ENCODE measurements around the gene ANK3.

ANK3 gene

DNA sequence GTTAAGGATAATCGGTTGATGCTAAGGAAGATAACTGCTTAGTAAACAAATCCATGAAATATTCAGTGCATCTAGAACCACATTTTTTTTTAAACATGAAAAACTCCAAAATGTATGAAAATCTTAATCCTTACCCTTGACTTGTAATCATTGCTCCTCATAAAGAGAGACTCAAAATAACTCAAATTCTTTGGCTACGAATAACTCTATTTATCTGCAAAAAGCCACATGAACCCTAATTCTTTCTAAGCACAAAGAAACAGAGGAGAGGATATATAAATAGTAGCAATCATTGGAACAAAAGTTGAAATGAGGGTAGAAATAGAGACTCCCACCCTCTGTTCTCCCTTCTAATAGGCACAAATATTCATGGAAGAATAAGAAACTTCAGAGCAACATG, 40.2 kb downstream of the ANK3 start:
- DNase-seq (ENCODE audit: low read depth) = no peak
- H3K4me3 ChIP-seq (ENCODE audit: low read depth, low read length) = no peak overlapping the region
- TF ChIP-seq POLR2A (IDR thresholded peaks at IDR 0.05; ENCODE audit: extremely low read depth, insufficient read length) (no peak), MYC (IDR thresholded peaks at IDR 0.05; ENCODE audit: low read depth, low read length) (no peak)
- TF ChIP-seq, protein P1, sequence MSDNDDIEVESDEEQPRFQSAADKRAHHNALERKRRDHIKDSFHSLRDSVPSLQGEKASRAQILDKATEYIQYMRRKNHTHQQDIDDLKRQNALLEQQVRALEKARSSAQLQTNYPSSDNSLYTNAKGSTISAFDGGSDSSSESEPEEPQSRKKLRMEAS (IDR thresholded peaks at IDR 0.05; ENCODE audit: low read depth, low read length) = no peak
- TF ChIP-seq, protein P2, sequence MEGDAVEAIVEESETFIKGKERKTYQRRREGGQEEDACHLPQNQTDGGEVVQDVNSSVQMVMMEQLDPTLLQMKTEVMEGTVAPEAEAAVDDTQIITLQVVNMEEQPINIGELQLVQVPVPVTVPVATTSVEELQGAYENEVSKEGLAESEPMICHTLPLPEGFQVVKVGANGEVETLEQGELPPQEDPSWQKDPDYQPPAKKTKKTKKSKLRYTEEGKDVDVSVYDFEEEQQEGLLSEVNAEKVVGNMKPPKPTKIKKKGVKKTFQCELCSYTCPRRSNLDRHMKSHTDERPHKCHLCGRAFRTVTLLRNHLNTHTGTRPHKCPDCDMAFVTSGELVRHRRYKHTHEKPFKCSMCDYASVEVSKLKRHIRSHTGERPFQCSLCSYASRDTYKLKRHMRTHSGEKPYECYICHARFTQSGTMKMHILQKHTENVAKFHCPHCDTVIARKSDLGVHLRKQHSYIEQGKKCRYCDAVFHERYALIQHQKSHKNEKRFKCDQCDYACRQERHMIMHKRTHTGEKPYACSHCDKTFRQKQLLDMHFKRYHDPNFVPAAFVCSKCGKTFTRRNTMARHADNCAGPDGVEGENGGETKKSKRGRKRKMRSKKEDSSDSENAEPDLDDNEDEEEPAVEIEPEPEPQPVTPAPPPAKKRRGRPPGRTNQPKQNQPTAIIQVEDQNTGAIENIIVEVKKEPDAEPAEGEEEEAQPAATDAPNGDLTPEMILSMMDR (IDR thresholded peaks at IDR 0.05; ENCODE audit: low read depth, low read length) = no peak

DNA sequence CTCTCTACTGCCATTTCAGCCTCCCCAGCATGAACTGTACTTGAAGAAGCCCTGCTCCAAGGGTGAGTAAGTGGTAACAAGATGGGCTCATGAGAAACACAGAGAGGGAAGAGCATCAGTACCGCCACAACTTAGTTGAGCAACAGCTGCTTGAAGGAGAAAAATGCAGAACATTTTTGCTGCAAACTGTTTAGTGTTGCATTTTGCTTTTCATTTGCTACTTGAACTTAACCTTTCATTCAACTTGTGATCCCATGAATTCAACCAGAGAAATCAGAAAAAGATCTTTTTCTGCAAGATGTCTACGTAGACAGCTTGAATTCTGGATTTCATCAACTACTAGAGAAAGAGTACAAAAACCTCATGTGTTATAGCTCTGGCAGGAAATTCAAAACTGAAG, 40.7 kb downstream of the ANK3 start:
- H3K4me3 ChIP-seq (ENCODE audit: low read depth, low read length) = no peak overlapping the region
- TF ChIP-seq, protein P2 (IDR thresholded peaks at IDR 0.05; ENCODE audit: low read depth, low read length) = no peak
- TF ChIP-seq MYC (IDR thresholded peaks at IDR 0.05; ENCODE audit: low read depth, low read length) = no peak
- TF ChIP-seq, protein P1 (IDR thresholded peaks at IDR 0.05; ENCODE audit: low read depth, low read length) = no peak
- no peak for TF ChIP-seq POLR2A (IDR thresholded peaks at IDR 0.05; ENCODE audit: extremely low read depth, insufficient read length)
- DNase-seq (ENCODE audit: low read depth) = no peak

DNA sequence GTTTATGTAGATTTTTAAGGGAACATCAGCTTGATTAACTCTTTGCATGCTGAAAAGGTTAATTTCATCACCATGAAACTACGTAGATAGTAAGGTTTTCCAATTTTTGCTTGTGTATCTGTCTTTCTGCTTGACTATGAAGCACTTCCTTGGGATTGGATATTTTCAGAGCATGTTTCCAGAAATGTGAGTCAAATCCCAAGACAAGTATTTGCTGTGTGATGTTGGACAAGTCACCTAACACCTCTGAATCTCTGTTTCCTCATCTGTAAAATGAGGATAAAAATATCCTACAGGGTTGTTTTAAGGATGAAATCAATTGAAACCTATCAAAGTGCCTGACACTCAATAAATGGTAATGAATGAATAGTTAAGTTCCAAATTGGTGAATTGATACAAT, 42.4 kb downstream of the ANK3 start:
- no peak for TF ChIP-seq POLR2A (IDR thresholded peaks at IDR 0.05; ENCODE audit: extremely low read depth, insufficient read length)
- no peak for TF ChIP-seq MYC (IDR thresholded peaks at IDR 0.05; ENCODE audit: low read depth, low read length)
- TF ChIP-seq, protein P2 (IDR thresholded peaks at IDR 0.05; ENCODE audit: low read depth, low read length) = no peak
- TF ChIP-seq, protein P1 (IDR thresholded peaks at IDR 0.05; ENCODE audit: low read depth, low read length) = no peak
- H3K4me3 ChIP-seq (ENCODE audit: low read depth, low read length) = no peak overlapping the region
- DNase-seq (ENCODE audit: low read depth) = no peak

DNA sequence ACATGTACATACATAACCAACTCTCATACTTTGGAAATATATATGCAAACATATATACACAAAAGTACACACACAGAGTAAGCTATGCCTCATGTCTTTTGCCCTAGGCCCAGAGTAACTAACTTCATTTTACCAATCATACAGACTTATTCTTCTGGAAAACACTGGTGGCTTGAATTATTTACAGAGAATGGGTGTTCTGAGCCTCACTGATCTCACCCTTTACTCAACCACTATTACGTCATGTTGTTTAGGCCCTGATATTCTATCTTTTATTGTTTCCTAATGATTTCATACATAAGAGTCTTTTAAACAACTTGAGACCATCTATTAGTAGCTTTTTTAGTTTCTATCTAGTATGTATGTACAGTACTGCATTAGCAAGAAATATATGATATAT, 43.0 kb downstream of the ANK3 start:
- H3K4me3 ChIP-seq (ENCODE audit: low read depth, low read length) = no peak overlapping the region
- DNase-seq (ENCODE audit: low read depth) = no peak
- no peak for TF ChIP-seq MYC (IDR thresholded peaks at IDR 0.05; ENCODE audit: low read depth, low read length)
- TF ChIP-seq, protein P1 (IDR thresholded peaks at IDR 0.05; ENCODE audit: low read depth, low read length) = no peak
- TF ChIP-seq, protein P2 (IDR thresholded peaks at IDR 0.05; ENCODE audit: low read depth, low read length) = no peak
- TF ChIP-seq POLR2A (IDR thresholded peaks at IDR 0.05; ENCODE audit: extremely low read depth, insufficient read length) = no peak

DNA sequence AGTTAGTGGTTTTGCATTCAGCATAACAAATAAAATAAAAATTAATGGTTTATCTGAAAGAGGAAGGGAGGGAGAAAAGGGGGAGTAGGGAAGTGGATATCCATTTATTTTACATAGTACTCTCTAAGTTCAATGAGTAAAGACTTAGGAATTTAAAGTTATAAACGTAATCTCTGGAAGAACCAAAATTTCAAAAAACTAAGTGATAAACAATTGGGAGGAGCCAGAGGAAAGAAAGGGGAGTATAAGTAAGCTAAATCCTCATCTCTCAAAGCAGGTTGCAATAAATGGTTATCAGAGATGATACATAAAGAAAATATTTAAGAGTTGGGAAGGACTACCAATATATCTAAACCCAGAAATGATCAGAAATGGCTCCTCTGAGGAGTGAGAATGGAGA, 46.4 kb downstream of the ANK3 start:
- H3K4me3 ChIP-seq (ENCODE audit: low read depth, low read length) = no peak overlapping the region
- TF ChIP-seq MYC (IDR thresholded peaks at IDR 0.05; ENCODE audit: low read depth, low read length) (no peak), POLR2A (IDR thresholded peaks at IDR 0.05; ENCODE audit: extremely low read depth, insufficient read length) (no peak)
- TF ChIP-seq, protein P1 (IDR thresholded peaks at IDR 0.05; ENCODE audit: low read depth, low read length) = no peak
- TF ChIP-seq, protein P2 (IDR thresholded peaks at IDR 0.05; ENCODE audit: low read depth, low read length) = no peak
- no peak for DNase-seq (ENCODE audit: low read depth)

DNA sequence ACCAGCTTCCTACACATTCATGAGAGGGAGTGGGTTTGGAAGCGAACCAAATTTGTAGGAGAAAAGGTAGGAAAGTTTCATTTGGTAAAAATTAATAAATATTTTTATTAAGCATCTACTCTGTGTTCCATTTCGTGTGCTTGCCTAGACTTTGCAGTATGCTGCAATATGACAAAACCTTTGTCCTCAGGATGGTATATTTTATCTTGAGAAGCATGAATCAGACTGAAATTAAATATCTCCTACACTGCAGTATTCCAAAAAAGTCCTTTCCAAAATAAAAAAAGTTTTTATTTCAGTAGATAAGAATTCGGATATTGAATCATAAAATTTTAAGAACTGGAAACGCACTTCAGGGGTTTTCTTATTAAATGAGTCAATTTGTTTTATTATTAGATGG, 47.7 kb downstream of the ANK3 start:
- no peak overlapping the region for H3K4me3 ChIP-seq (ENCODE audit: low read depth, low read length)
- no peak for DNase-seq (ENCODE audit: low read depth)
- no peak for TF ChIP-seq MYC (IDR thresholded peaks at IDR 0.05; ENCODE audit: low read depth, low read length)
- TF ChIP-seq, protein P2 (IDR thresholded peaks at IDR 0.05; ENCODE audit: low read depth, low read length) = no peak
- no peak for TF ChIP-seq POLR2A (IDR thresholded peaks at IDR 0.05; ENCODE audit: extremely low read depth, insufficient read length)
- TF ChIP-seq, protein P1 (IDR thresholded peaks at IDR 0.05; ENCODE audit: low read depth, low read length) = no peak
